GM19240 (cell line): ENCODE data around the gene ASB6.
"Not testable (repeated sequence)": the region's sequence is repeated elsewhere in the genome, so short reads cannot be mapped to it uniquely, and the experiment has no call there.

ENCODE experiments used
- DNase-seq: peaks from one replicate; pipeline ENCODE4 v3.0.0; 2011; ENCODE audit warnings: low spot score; ENCODE audit not compliant: insufficient read length

The ASB6 gene

GRCh38 chr9:129667850-129668249 lies 25.9 kb upstream of the ASB6 start:
- DNase-seq = no peak

GRCh38 chr9:129667378-129667777 lies 25.4 kb upstream of the ASB6 start:
- no peak for DNase-seq

GRCh38 chr9:129666575-129666974 lies 24.6 kb upstream of the ASB6 start:
- no peak for DNase-seq

GRCh38 chr9:129665814-129666520 lies 24.0 kb upstream of the ASB6 start:
- DNase-seq = no peak

- no peak for DNase-seq
Measured at GRCh38 chr9:129665389-129665775, 23.4 kb upstream of the ASB6 start, which contains the start of gene PRRX2. TSS of gene PRRX2 (plus strand) at chr9:129665647. CDS start at chr9:129665868, 221 bp downstream.

- no peak for DNase-seq
Measured at GRCh38 chr9:129664746-129665388, 22.9 kb upstream of the ASB6 start.

- DNase-seq = not testable (repeated sequence)
Measured at GRCh38 chr9:129662239-129662638, 20.3 kb upstream of the ASB6 start.

GRCh38 chr9:129661029-129661428 lies 19.1 kb upstream of the ASB6 start:
- DNase-seq = no peak

- DNase-seq = no peak
Measured at GRCh38 chr9:129656795-129657390, 14.9 kb upstream of the ASB6 start.

- DNase-seq = no peak
Measured at GRCh38 chr9:129655696-129656095, 13.7 kb upstream of the ASB6 start.

- no peak for DNase-seq
Measured at GRCh38 chr9:129655154-129655553, 13.2 kb upstream of the ASB6 start.

GRCh38 chr9:129654554-129655040 lies 12.6 kb upstream of the ASB6 start:
- no peak for DNase-seq

- no peak for DNase-seq
Measured at GRCh38 chr9:129653823-129654553, 12.0 kb upstream of the ASB6 start.

GRCh38 chr9:129650680-129651235 lies 8.8 kb upstream of the ASB6 start:
- DNase-seq = no peak

- DNase-seq = no peak
Measured at GRCh38 chr9:129649726-129650679, 8.1 kb upstream of the ASB6 start.

GRCh38 chr9:129648764-129649115 lies 6.8 kb upstream of the ASB6 start:
- no peak for DNase-seq

GRCh38 chr9:129648092-129648763 lies 6.3 kb upstream of the ASB6 start:
- DNase-seq = no peak

- no peak for DNase-seq
Measured at GRCh38 chr9:129647635-129648034, 5.7 kb upstream of the ASB6 start.

GRCh38 chr9:129646654-129647053 lies 4.7 kb upstream of the ASB6 start:
- DNase-seq = no peak

- DNase-seq = no peak
Measured at GRCh38 chr9:129646252-129646651, 4.3 kb upstream of the ASB6 start.
